WTC11 (cell line): ENCODE results near the gene GZMM.

ENCODE experiments used
- JUN ChIP-seq: sonication (generic); formaldehyde crosslinking; IDR thresholded peaks from 2 replicates; pipeline ENCODE4 v1.8.0; 2023; ENCODE audit warnings: mild to moderate bottlenecking, missing genetic modification reagents
- NFYB ChIP-seq: sonication (generic); formaldehyde crosslinking; conservative IDR thresholded peaks from 2 replicates; pipeline ENCODE4 v1.8.0; 2022; ENCODE audit warnings: low read depth, missing genetic modification reagents
- SP1 ChIP-seq: sonication (generic); formaldehyde crosslinking; conservative IDR thresholded peaks from 2 replicates; pipeline ENCODE4 v1.8.1; 2022; ENCODE audit warnings: missing genetic modification reagents
- TEAD4 ChIP-seq: sonication (generic); formaldehyde crosslinking; IDR thresholded peaks from 2 replicates; pipeline ENCODE4 v1.8.0; 2022; ENCODE audit warnings: mild to moderate bottlenecking, missing genetic modification reagents
- ZNF263 ChIP-seq: sonication (generic); formaldehyde crosslinking; IDR thresholded peaks from 2 replicates; pipeline ENCODE4 v1.8.1; 2022; ENCODE audit warnings: low read depth, mild to moderate bottlenecking, moderate library complexity, missing genetic modification reagents
- TF ChIP-seq, protein P1 (sequence below): fragments of 200-600 bp; IDR thresholded peaks from 2 replicates; pipeline ENCODE4 v1.8.0; 2022; ENCODE audit warnings: antibody characterized with exemption
- TF ChIP-seq, protein P2 (sequence below): sonication (generic); formaldehyde crosslinking; conservative IDR thresholded peaks from 2 replicates; pipeline ENCODE4 v1.8.1; 2022; ENCODE audit warnings: mild to moderate bottlenecking, missing genetic modification reagents
- TF ChIP-seq, protein P3 (sequence below): sonication (generic); formaldehyde crosslinking; IDR thresholded peaks from 2 replicates; pipeline ENCODE4 v1.8.0; 2022; ENCODE audit warnings: mild to moderate bottlenecking, missing genetic modification reagents
- TF ChIP-seq, protein P4 (sequence below): sonication (generic); formaldehyde crosslinking; IDR thresholded peaks from 2 replicates; pipeline ENCODE4 v1.8.1; 2022; ENCODE audit warnings: low read depth, mild to moderate bottlenecking, moderate library complexity, missing genetic modification reagents, borderline replicate concordance
- TF ChIP-seq, protein P5 (sequence below): fragments of 250-450 bp; sonication (Bioruptor Pico); IDR thresholded peaks from 2 replicates; pipeline ENCODE4 v1.9.0; 2021; ENCODE audit warnings: moderate library complexity, mild to moderate bottlenecking, inconsistent platforms, borderline replicate concordance

DNA sequence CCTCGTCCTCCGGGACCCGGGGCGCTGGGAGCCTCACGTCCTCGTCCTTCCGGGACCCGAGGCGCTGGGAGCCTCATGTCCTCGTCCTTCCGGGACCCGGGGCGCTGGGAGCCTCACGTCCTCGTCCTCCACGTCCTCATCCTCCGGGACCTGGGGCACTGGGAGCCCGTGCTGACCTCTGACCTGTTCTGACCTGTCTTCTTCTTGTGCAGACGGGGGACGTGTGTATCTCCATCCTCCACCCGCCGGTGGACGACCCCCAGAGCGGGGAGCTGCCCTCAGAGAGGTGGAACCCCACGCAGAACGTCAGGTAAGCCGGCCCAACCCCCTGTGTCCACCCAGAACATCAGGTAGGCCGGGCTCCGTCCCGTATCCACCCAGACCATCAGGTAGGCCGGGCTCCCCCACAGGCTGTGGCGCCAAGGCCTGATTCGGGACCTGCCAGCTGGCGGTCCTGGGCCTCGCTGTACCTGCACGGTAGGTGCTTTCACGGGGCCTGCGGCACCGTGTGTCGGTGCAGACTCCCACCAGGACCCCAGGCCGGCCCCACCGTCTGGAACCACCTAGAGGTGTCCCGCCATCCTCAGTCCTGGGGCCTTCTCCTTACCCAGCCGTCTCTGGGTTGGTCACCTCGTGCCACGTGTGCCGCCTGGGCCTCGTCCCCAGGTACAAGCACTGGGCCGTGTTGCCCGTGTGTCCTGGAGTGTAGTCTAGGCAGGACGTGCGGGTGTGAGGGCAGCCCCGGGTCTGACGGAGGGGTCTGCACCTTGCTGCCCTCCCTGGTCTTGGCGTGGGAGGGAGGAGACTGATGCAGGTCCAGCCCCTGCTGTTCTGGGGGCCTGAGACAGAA lies 7.6 kb upstream of the GZMM start:
- TF ChIP-seq, protein P1, sequence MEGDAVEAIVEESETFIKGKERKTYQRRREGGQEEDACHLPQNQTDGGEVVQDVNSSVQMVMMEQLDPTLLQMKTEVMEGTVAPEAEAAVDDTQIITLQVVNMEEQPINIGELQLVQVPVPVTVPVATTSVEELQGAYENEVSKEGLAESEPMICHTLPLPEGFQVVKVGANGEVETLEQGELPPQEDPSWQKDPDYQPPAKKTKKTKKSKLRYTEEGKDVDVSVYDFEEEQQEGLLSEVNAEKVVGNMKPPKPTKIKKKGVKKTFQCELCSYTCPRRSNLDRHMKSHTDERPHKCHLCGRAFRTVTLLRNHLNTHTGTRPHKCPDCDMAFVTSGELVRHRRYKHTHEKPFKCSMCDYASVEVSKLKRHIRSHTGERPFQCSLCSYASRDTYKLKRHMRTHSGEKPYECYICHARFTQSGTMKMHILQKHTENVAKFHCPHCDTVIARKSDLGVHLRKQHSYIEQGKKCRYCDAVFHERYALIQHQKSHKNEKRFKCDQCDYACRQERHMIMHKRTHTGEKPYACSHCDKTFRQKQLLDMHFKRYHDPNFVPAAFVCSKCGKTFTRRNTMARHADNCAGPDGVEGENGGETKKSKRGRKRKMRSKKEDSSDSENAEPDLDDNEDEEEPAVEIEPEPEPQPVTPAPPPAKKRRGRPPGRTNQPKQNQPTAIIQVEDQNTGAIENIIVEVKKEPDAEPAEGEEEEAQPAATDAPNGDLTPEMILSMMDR = no peak
- TF ChIP-seq, protein P2, sequence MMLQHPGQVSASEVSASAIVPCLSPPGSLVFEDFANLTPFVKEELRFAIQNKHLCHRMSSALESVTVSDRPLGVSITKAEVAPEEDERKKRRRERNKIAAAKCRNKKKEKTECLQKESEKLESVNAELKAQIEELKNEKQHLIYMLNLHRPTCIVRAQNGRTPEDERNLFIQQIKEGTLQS = no peak
- TF ChIP-seq, protein P3, sequence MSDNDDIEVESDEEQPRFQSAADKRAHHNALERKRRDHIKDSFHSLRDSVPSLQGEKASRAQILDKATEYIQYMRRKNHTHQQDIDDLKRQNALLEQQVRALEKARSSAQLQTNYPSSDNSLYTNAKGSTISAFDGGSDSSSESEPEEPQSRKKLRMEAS = no peak
- TF ChIP-seq ZNF263 (CRISPR knock-in tag) (no peak), SP1 (CRISPR knock-in tag) (no peak), NFYB (CRISPR knock-in tag) (no peak), JUN (CRISPR knock-in tag) (no peak), TEAD4 (no peak)
- TF ChIP-seq, protein P4, sequence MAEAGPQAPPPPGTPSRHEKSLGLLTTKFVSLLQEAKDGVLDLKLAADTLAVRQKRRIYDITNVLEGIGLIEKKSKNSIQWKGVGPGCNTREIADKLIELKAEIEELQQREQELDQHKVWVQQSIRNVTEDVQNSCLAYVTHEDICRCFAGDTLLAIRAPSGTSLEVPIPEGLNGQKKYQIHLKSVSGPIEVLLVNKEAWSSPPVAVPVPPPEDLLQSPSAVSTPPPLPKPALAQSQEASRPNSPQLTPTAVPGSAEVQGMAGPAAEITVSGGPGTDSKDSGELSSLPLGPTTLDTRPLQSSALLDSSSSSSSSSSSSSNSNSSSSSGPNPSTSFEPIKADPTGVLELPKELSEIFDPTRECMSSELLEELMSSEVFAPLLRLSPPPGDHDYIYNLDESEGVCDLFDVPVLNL (CRISPR knock-in tag) = no peak
- TF ChIP-seq, protein P5, sequence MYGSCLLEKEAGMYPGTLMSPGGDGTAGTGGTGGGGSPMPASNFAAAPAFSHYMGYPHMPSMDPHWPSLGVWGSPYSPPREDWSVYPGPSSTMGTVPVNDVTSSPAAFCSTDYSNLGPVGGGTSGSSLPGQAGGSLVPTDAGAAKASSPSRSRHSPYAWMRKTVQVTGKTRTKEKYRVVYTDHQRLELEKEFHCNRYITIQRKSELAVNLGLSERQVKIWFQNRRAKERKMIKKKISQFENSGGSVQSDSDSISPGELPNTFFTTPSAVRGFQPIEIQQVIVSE (CRISPR knock-in tag) = no peak
